Nephron (organoid): ENCODE data around the gene GRM5.
A peak's percentile ranks its signal among the peaks of the same experiment; 100 is the strongest.
"Not testable (repeated sequence)": the region's sequence is repeated elsewhere in the genome, so short reads cannot be mapped to it uniquely, and the experiment has no call there.

ENCODE experiments used
- H3K27ac Mint-ChIP-seq, 3 experiments: 2 replicates each; pipeline ENCODE4 v1.8.0; 2020; ENCODE audit warnings: mixed read lengths in 3 of 3, mild to moderate bottlenecking in 2 of 3, moderate library complexity in 1 of 3
- H3K27me3 Mint-ChIP-seq: 2 replicates; pipeline ENCODE4 v1.8.0; 2021; ENCODE audit warnings: low read depth, mild to moderate bottlenecking, moderate library complexity, mixed read lengths
- H3K36me3 Mint-ChIP-seq: 2 replicates; pipeline ENCODE4 v1.8.0; 2020; ENCODE audit warnings: low read depth, mixed read lengths
- H3K4me1 Mint-ChIP-seq: 2 replicates; pipeline ENCODE4 v1.8.0; 2020; ENCODE audit warnings: mixed read lengths
- H3K4me3 Mint-ChIP-seq, 3 experiments: 2 replicates each; pipeline ENCODE4 v1.8.0; 2020; ENCODE audit warnings: mild to moderate bottlenecking in 3 of 3, mixed read lengths in 3 of 3, moderate library complexity in 2 of 3
- H3K9me3 Mint-ChIP-seq: 2 replicates; pipeline ENCODE4 v1.8.0; 2020; ENCODE audit warnings: mixed read lengths
- TF ChIP-seq, protein P1 (sequence below), 3 experiments: fragments of 200-600 bp; sonication (generic); IDR thresholded peaks; one replicate each; pipeline ENCODE4 v1.5.0; 2021; ENCODE audit warnings: antibody characterized with exemption in 3 of 3; ENCODE audit not compliant: unreplicated experiment in 3 of 3

Gene GRM5

GRCh38 chr11:88979641-88980040 is 86.1 kb downstream of the GRM5 start:
- Mint-ChIP-seq H3K4me3 (no peak overlapping the region), H3K36me3 (no peaks in the 10 kb centered on the region), H3K9me3 (no peaks in the 10 kb centered on the region), H3K27ac (peak overlapping the region; percentile 63 to 78 (median 66)), H3K4me1 (peaks cover 5% of the 10 kb centered on the region), H3K27me3 (no peaks in the 10 kb centered on the region)
- TF ChIP-seq, protein P1, sequence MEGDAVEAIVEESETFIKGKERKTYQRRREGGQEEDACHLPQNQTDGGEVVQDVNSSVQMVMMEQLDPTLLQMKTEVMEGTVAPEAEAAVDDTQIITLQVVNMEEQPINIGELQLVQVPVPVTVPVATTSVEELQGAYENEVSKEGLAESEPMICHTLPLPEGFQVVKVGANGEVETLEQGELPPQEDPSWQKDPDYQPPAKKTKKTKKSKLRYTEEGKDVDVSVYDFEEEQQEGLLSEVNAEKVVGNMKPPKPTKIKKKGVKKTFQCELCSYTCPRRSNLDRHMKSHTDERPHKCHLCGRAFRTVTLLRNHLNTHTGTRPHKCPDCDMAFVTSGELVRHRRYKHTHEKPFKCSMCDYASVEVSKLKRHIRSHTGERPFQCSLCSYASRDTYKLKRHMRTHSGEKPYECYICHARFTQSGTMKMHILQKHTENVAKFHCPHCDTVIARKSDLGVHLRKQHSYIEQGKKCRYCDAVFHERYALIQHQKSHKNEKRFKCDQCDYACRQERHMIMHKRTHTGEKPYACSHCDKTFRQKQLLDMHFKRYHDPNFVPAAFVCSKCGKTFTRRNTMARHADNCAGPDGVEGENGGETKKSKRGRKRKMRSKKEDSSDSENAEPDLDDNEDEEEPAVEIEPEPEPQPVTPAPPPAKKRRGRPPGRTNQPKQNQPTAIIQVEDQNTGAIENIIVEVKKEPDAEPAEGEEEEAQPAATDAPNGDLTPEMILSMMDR (IDR thresholded peaks at IDR 0.05; ENCODE audit: unreplicated experiment in 3 of 3) = no peak

DNA sequence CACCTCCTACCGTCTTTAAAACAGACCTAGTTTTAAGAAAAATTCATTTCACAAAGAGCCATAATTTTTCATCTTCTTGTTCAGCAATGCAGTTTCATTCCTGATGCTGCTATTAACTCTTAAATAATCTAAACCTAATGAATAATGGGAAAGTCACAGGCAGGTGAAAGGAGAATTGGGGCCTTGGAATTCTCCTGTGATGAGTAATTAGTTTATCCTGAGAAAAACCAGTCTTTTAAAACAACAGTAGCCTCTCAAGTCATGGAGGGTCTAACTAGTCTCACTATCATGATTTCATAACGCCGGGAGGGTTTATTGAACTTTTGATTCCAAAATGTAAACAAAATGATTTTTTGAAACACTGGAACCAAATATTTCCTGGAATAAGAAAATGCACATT is 86.8 kb downstream of the GRM5 start:
- H3K27me3 Mint-ChIP-seq, H3K4me1 Mint-ChIP-seq, H3K36me3 Mint-ChIP-seq: not testable (repeated sequence)

GRCh38 chr11:88975441-88975840 is 90.3 kb downstream of the GRM5 start:
- not testable (repeated sequence) for H3K27me3 Mint-ChIP-seq, H3K4me1 Mint-ChIP-seq, H3K4me3 Mint-ChIP-seq, H3K9me3 Mint-ChIP-seq, H3K27ac Mint-ChIP-seq, H3K36me3 Mint-ChIP-seq

More for the DNA sequence above, 86.8 kb downstream of the GRM5 start:
- H3K4me3 Mint-ChIP-seq, H3K9me3 Mint-ChIP-seq: not testable (repeated sequence)
- peak overlapping the region; percentile 19 to 78 (median 63) for H3K27ac Mint-ChIP-seq

- no peaks in the 10 kb centered on the region for H3K4me1 Mint-ChIP-seq
- H3K9me3 Mint-ChIP-seq = peaks cover 8% of the 10 kb centered on the region
- TF ChIP-seq, protein P1 (IDR thresholded peaks at IDR 0.05; ENCODE audit: unreplicated experiment in 3 of 3) = no peak
- H3K27ac Mint-ChIP-seq = no peak overlapping the region
- H3K36me3 Mint-ChIP-seq = no peaks in the 10 kb centered on the region
- no peak overlapping the region for H3K4me3 Mint-ChIP-seq
- H3K27me3 Mint-ChIP-seq = no peaks in the 10 kb centered on the region
These were observed 93.6 kb downstream of the GRM5 start for GRCh38 chr11:88972210-88972609.

- H3K27me3 Mint-ChIP-seq, H3K4me3 Mint-ChIP-seq, H3K27ac Mint-ChIP-seq, H3K36me3 Mint-ChIP-seq, H3K9me3 Mint-ChIP-seq, H3K4me1 Mint-ChIP-seq: not testable (repeated sequence)
These were observed 104.2 kb downstream of the GRM5 start for GRCh38 chr11:88961621-88962020.

GRCh38 chr11:88959857-88960256 is 105.9 kb downstream of the GRM5 start:
- not testable (repeated sequence) for H3K4me1 Mint-ChIP-seq, H3K27me3 Mint-ChIP-seq, H3K9me3 Mint-ChIP-seq, H3K4me3 Mint-ChIP-seq, H3K36me3 Mint-ChIP-seq, H3K27ac Mint-ChIP-seq

DNA sequence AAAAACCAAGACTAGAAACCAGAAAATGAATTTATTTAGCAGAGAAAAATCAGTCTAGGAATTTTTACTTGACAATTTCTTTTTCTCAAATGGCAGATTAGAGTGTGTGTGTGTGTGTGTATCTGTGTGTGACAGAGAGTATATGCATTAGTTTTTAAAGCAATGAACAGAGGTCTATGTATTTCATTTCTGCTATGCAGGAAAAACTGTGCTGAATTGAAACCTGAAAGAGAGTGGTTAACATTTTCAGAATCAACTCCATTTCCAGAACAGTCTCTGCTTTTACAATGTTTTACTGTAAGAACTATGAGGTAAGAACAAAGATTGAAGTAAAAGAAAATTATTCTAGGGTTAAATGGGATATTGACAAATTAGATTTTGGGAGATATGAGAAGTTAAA is 114.8 kb downstream of the GRM5 start:
- Mint-ChIP-seq H3K36me3 (no peaks in the 10 kb centered on the region), H3K27ac (no peak overlapping the region), H3K9me3 (no peaks in the 10 kb centered on the region), H3K4me1 (no peaks in the 10 kb centered on the region), H3K27me3 (no peaks in the 10 kb centered on the region), H3K4me3 (no peak overlapping the region)
- TF ChIP-seq, protein P1 (IDR thresholded peaks at IDR 0.05; ENCODE audit: unreplicated experiment in 3 of 3) = no peak

DNA sequence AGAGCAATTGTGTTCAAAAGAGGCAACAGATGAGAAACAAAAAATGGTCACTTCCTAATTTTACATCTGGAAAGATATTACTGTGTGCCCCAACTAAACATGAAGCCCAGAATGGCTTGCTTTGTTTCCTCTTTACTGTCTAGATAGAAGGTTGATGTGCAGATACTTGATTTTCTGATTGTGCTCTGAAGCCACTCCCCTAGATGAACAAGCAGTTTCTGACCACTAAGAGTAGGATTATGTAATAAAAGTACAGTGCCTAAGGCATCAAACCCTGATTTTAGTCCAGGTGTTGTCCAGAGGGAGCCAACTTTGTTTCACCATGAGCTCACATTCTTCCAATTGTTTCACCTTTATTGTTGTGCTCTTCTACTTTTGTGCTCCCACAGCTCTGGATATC is 116.9 kb downstream of the GRM5 start:
- H3K27ac Mint-ChIP-seq, H3K9me3 Mint-ChIP-seq, H3K4me1 Mint-ChIP-seq, H3K4me3 Mint-ChIP-seq, H3K27me3 Mint-ChIP-seq, H3K36me3 Mint-ChIP-seq: not testable (repeated sequence)

- H3K4me3 Mint-ChIP-seq, H3K9me3 Mint-ChIP-seq, H3K27me3 Mint-ChIP-seq, H3K4me1 Mint-ChIP-seq, H3K27ac Mint-ChIP-seq, H3K36me3 Mint-ChIP-seq: not testable (repeated sequence)
These were observed 117.8 kb downstream of the GRM5 start for GRCh38 chr11:88947843-88948572.

DNA sequence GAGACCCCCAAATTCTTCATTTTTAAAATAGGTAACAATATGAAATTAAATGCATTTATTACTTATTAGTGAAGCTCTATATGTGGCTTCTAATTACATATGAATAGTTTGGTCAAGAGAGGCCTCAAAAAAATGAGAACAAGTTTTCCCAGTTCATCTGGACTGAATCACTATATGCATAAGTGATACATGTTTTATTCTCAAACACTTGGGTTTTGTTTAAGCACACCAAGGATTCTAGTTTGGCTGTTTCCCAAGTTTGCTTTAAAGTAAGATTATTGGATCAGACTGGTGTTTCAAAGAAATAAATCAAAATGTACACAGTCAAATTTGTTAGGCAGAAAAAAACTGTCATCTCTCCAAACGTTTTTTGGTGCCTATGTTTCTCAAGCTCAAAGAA is 136.1 kb downstream of the GRM5 start:
- H3K27ac Mint-ChIP-seq, H3K27me3 Mint-ChIP-seq, H3K4me3 Mint-ChIP-seq, H3K9me3 Mint-ChIP-seq, H3K36me3 Mint-ChIP-seq, H3K4me1 Mint-ChIP-seq: not testable (repeated sequence)

GRCh38 chr11:88917065-88917464 is 148.7 kb downstream of the GRM5 start:
- H3K27ac Mint-ChIP-seq, H3K36me3 Mint-ChIP-seq, H3K4me1 Mint-ChIP-seq, H3K27me3 Mint-ChIP-seq, H3K4me3 Mint-ChIP-seq, H3K9me3 Mint-ChIP-seq: not testable (repeated sequence)
